H1 (cell line): ENCODE data around the gene IDH2. TPM values are rescaled to one million over a fixed set of nuclear protein-coding genes. Genes with fewer than 3 reads are reported as not detected.

Experiments
- CBX5 ChIP-seq: fragments of 300-800, 300-1000 bp; sonication (generic); IDR thresholded peaks from 2 replicates; pipeline ENCODE4 v1.7.1; 2016; ENCODE audit warnings: antibody characterized with exemption, low read length, low read depth
- CHD1 ChIP-seq: IDR thresholded peaks from 2 replicates; pipeline ENCODE4 v1.6.1; 2012; ENCODE audit warnings: low read depth, low read length, improper control_type of control experiment
- FOSL1 ChIP-seq: IDR thresholded peaks from 2 replicates; pipeline ENCODE4 v1.6.1; 2011; ENCODE audit warnings: mild to moderate bottlenecking, low read depth, low read length, moderate library complexity; ENCODE audit not compliant: insufficient read depth
- GTF2F1 ChIP-seq: IDR thresholded peaks from 2 replicates; pipeline ENCODE4 v1.6.1; 2012; ENCODE audit warnings: low read depth, low read length, improper control_type of control experiment, borderline replicate concordance
- JUND ChIP-seq: IDR thresholded peaks from 2 replicates; pipeline ENCODE4 v1.6.1; 2011; ENCODE audit warnings: mild to moderate bottlenecking, improper control_type of control experiment, low read length
- MAX ChIP-seq: IDR thresholded peaks from 2 replicates; pipeline ENCODE4 v1.6.1; 2012; ENCODE audit warnings: inconsistent platforms
- NANOG ChIP-seq: IDR thresholded peaks from 2 replicates; pipeline ENCODE4 v1.6.1; 2011; ENCODE audit warnings: low read length, low read depth, mild to moderate bottlenecking, inconsistent platforms; ENCODE audit not compliant: insufficient read depth, poor library complexity, severe bottlenecking
- TAF1 ChIP-seq: IDR thresholded peaks from 2 replicates; pipeline ENCODE4 v1.6.1; 2011; ENCODE audit warnings: mild to moderate bottlenecking, low read depth, low read length
- polyA plus RNA-seq, 7 experiments: library from polyadenylated mRNA; depleted of rRNA in 3 of 7; stranded (reverse) in 5 of 7; unstranded in 2 of 7; fragments of >200 nt in 5 of 7; fragments of 200-250 nt in 2 of 7; gene quantifications; 1 replicate in 5 of 7; 2 replicates in 1 of 7; 4 replicates in 1 of 7; pipeline versions ENCODE4 v1.2.1 to v1.2.3, GENCODE V29; 2011 to 2013; ENCODE audit warnings: missing spikeins in 2 of 7, mixed read lengths in 2 of 7
- total RNA-seq: library from RNA; stranded (reverse); fragmentation: NEBNext Ultra II Directional; extraction: Animal tissue kit (Norgen Biotek cat#: 25700); gene quantifications from 2 replicates; pipeline ENCODE4 v1.2.1, GENCODE V29; 2021

The IDH2 gene
- total and polyA plus RNA-seq, 2 of the 8 experiments (the other 6 are each of a cell fraction or from before 2014, with no cell fraction given) = 64.2 to 84.6 TPM

DNA sequence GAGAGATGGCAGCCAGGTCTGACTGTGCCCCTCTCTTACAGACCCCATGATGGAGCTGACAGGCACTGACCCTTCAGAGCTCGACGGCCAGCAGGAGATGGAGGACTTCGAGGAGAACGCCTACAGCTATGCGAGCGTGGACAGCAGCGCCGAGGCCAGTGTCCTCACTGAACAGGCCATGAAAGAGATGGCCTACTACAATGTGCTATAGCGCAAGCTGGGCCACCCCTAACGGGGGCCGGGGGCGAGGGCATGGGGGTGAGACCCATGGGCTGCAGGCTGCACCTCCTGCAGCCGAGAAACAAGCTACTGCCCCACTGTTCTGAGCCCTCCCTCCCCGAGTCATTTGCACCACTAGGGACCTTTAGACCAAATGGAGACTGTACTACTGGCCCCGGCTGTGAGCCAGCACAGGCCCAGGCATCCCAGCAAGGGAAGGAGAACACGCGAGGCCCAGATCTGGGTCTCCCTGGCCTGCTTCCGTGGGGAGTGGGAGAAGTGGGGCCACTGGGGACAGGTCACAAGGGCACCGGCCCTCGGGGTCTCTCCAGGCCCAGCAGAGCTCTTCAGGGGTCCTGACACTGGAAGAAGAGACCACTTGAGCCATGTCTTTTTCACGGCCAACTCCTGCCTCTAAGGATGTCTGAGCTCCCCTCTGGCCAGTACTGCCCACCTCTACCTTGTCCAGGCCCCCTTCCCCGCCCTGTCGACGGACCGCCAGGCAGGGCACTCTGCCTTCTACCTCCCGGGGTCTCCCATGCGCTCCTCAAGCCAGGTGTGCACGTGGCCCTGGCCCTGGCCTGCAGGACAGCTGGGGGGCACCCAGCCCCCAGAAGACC lies 22.4 kb downstream of the IDH2 start (continued):
- no peak for TF ChIP-seq FOSL1
- no peak for TF ChIP-seq TAF1
- TF ChIP-seq NANOG = no peak
- no peak for TF ChIP-seq MAX
- no peak for TF ChIP-seq GTF2F1
- no peak for TF ChIP-seq CBX5
- TF ChIP-seq CHD1 = no peak
- no peak for TF ChIP-seq JUND
